Measurements from ENCODE around the gene CST7. TPM values are rescaled to one million over a fixed set of nuclear protein-coding genes. Genes with fewer than 3 reads are reported as not detected.

CST7 gene
- polyA plus RNA-seq, 1 of the 3 experiments (the other 2 are of a cell fraction): 0.07 TPM

DNA sequence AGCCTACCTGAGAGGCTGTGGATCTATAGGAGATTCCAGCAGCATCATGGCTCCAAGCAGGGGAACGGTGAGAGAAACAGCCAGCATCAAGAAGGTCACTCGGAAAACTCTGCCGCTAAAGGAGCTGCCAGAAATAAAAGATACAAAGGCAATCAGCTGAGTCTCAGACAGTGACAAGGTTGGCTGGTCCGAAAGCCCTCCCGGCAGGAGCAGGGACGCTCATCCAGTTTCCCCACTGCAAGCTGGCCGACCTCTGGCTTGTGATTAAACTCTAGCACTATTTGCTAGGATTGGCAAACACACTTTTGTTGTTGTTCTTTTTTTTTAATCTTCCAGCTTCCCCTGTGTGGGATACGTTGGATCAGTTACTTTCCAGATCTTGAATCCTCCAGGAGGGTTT is 34.8 kb downstream of the CST7 start:
- Histone ChIP-seq H3K36me3 (replicated peaks in 1 of 2; ENCODE audit: control insufficient read depth in 1 of 2, insufficient read depth in 2 of 2, low read length in 1 of 2) (peaks cover 28 to 31% of the 10 kb centered on the region in 2 experiments), H3K9me2 (no peaks in the 10 kb centered on the region), H4K20me1 (ENCODE audit: insufficient read depth) (no peaks in the 10 kb centered on the region), H2AFZ (ENCODE audit: low read depth) (no peak overlapping the region), H3K4me3 (ENCODE audit: low read depth in 2 of 2, low read length in 1 of 2) (no peak overlapping the region), H3K4me1 (ENCODE audit: control insufficient read depth in 1 of 2, insufficient read depth in 2 of 2, low read depth in 1 of 2, low read length in 1 of 2) (no peaks in the 10 kb centered on the region; a peak in 1 of 4 replicates), H3K79me2 (ENCODE audit: insufficient read depth) (peaks cover 48% of the 10 kb centered on the region), H3K27me3 (ENCODE audit: insufficient read depth) (no peaks in the 10 kb centered on the region), H3K9ac (no peak overlapping the region), H3K27ac (ENCODE audit: low read depth in 2 of 2, low read length in 1 of 2) (no peak overlapping the region), H3K4me2 (no peak overlapping the region), H3K9me3 (no peaks in the 10 kb centered on the region), H3F3A (replicated peaks; ENCODE audit: insufficient read depth) (no peaks in the 10 kb centered on the region)
- WGBS (ENCODE audit: low lambda C conversion rate): 92% methylated on average over 8 of the region's 8 CpGs
- no peak for DNase-seq
- CTCF ChIA-PET: interaction anchor here (0.7 to 2.7 kb wide), 4 partner anchors 11 to 1377 kb away, joined by 3 to 10 read pairs (median 4); no protein-coding TSS in a partner anchor
- POLR2A ChIA-PET: no interaction called here
- TF ChIP-seq RFX5 (IDR thresholded peaks at IDR 0.05; ENCODE audit: low read length) (no peak), TAF1 (IDR thresholded peaks at IDR 0.05; ENCODE audit: borderline replicate concordance, low read depth, low read length) (no peak), CHD2 (IDR thresholded peaks at IDR 0.05; ENCODE audit: low read length, partially characterized antibody) (no peak)

GRCh38 chr20:24984961-24985640 is 36.0 kb downstream of the CST7 start:
- H3F3A ChIP-seq (replicated peaks; ENCODE audit: insufficient read depth): no peaks in the 10 kb centered on the region
- H3K4me1 ChIP-seq (ENCODE audit: control insufficient read depth in 1 of 2, insufficient read depth in 2 of 2, low read depth in 1 of 2, low read length in 1 of 2): no peaks in the 10 kb centered on the region; a peak in 1 of 4 replicates
- H3K9me3 ChIP-seq: no peaks in the 10 kb centered on the region
- no peak overlapping the region for H2AFZ ChIP-seq (ENCODE audit: low read depth)
- no peak for DNase-seq
- H3K79me2 ChIP-seq (ENCODE audit: insufficient read depth): peaks cover 60% of the 10 kb centered on the region
- H3K27me3 ChIP-seq (ENCODE audit: insufficient read depth): no peaks in the 10 kb centered on the region
- CTCF ChIA-PET: interaction anchor here (1.5 kb wide), 1 partner anchor 35 kb away, joined by 3 read pairs; no protein-coding TSS in a partner anchor
- no peak overlapping the region for H3K27ac ChIP-seq (ENCODE audit: low read depth in 2 of 2, low read length in 1 of 2)
- H3K9ac ChIP-seq: no peak overlapping the region
- TF ChIP-seq RCOR1 (IDR thresholded peaks at IDR 0.05; ENCODE audit: low read length) (no peak), FOSL2 (IDR thresholded peaks at IDR 0.05; ENCODE audit: borderline replicate concordance, low read depth) (no peak), IRF3 (IDR thresholded peaks at IDR 0.05; ENCODE audit: low read depth, low read length) (no peak), POLR2AphosphoS5 (IDR thresholded peaks at IDR 0.05; ENCODE audit: low read depth, low read length) (no peak), NRF1 (IDR thresholded peaks at IDR 0.05; ENCODE audit: low read depth, low read length) (no peak), REST (IDR thresholded peaks at IDR 0.05; ENCODE audit: low read depth, low read length) (no peak)
- TF ChIP-seq, protein P1, sequence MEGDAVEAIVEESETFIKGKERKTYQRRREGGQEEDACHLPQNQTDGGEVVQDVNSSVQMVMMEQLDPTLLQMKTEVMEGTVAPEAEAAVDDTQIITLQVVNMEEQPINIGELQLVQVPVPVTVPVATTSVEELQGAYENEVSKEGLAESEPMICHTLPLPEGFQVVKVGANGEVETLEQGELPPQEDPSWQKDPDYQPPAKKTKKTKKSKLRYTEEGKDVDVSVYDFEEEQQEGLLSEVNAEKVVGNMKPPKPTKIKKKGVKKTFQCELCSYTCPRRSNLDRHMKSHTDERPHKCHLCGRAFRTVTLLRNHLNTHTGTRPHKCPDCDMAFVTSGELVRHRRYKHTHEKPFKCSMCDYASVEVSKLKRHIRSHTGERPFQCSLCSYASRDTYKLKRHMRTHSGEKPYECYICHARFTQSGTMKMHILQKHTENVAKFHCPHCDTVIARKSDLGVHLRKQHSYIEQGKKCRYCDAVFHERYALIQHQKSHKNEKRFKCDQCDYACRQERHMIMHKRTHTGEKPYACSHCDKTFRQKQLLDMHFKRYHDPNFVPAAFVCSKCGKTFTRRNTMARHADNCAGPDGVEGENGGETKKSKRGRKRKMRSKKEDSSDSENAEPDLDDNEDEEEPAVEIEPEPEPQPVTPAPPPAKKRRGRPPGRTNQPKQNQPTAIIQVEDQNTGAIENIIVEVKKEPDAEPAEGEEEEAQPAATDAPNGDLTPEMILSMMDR (IDR thresholded peaks at IDR 0.05): no peak
- POLR2A ChIA-PET: no interaction called here
- H3K4me2 ChIP-seq: no peak overlapping the region
- H3K36me3 ChIP-seq (replicated peaks in 1 of 2; ENCODE audit: control insufficient read depth in 1 of 2, insufficient read depth in 2 of 2, low read length in 1 of 2): peaks cover 25 to 29% of the 10 kb centered on the region in 2 experiments
- no peaks in the 10 kb centered on the region for H3K9me2 ChIP-seq
- 81% methylated on average over 3 of the region's 3 CpGs for WGBS (ENCODE audit: low lambda C conversion rate)
- no peaks in the 10 kb centered on the region for H4K20me1 ChIP-seq (ENCODE audit: insufficient read depth)
- no peak overlapping the region for H3K4me3 ChIP-seq (ENCODE audit: low read depth in 2 of 2, low read length in 1 of 2)

All from SK-N-SH (cell line).